ENCODE data around the gene PDIA4.
"Not testable (repeated sequence)": the region's sequence is repeated elsewhere in the genome, so short reads cannot be mapped to it uniquely, and the experiment has no call there.

Gene PDIA4

DNA sequence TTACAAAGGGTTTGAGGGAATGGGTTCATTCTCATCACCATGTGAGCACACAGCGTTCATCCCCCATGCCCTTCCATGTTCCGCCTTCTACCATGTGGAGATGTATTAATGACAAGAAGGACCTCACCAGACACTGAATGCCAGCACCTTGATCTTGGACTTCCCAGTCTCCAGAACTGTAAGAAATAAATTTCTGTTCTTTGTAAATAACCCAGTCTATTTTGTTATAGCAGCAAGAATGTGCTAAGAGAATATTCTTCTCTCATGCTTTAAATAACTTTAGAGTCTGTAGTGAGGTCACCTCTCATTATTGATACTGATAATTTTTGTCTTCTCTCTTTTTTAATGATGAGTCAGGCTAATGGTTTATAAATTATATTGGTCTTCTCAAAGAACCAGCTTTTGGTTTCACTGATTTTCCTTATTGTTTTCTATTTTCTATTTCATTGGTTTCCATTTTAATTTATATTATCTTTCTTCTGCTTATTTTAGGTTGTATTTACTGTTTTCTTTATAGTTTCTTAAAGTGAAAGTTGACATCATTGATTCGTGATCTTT is 3.1 kb upstream of the PDIA4 start:
- DNase-seq, result no peak

DNA sequence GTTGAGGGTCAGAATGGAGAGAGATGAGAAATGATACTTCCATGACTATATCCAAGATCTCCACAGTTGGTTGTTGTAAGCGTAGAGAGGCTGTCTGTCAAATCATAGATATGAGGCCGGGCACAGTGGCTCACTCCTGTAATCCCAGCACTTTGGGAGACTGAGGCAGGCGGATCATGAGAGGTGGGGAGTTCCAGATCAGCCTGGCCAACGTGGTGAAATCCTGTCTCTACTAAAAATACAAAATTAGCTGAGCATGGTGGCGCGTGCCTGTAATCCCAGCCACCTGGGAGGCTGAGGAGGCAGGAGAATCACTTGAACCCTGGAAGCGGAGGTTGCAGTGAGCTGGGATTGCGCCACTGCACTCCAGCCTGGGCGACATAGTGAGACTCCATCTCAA is 2.1 kb upstream of the PDIA4 start:
- DNase-seq, result not testable (repeated sequence)

DNA sequence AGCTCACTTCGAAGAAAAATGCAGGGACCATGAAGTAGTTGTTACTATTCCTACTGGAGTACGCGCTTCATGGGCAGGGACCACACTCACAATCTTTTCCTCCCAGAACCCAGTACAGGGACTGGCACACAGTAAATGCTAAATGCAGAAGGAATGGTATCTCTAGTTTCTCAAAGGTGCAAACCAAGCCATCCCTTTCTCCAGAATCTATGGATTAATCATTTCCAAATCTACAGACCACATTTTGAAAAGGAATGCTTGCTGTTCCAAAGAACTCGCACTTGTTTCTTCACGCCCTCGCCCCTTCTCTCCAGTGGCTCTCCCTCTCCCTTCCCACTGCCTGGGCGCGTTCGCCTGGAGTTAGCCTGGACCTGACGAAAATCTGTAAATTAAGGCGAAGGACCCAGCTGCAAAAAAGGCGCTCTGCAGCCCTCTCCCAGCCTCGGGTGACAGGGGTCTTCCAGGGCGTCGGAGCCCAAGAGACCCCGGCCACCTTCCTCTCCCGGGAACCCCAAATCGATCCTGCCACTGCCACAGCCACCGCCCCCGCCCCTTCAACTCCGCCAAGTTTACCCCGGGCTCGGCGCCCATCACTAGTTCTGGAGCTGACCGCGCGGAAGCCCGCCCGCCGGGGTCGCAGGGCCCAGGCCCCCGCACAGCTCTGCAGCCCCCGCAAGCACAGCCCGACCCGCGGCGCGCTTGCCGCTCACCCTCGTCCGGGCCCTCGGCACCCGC is 527 bp downstream of the PDIA4 start:
- no peak for DNase-seq

DNA sequence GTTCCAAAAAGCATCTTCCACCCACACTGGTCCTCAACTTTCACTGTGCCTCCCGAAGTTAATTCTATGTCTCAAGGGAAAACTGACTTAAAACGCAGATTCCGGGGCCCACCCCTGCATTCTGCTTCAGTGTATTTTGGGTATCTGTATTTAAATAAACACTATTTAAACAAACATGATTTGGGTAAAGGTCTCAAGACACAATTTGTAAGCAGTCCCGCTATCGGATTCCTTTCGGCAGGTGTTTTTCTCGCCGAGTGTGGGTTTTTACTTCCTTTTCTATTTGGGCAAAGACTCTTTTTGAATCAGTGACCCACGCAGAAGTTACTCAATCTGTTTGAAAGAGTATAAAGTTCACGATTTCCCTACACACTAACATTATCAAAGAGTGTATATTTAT is 1.2 kb downstream of the PDIA4 start:
- DNase-seq, result no peak

DNA sequence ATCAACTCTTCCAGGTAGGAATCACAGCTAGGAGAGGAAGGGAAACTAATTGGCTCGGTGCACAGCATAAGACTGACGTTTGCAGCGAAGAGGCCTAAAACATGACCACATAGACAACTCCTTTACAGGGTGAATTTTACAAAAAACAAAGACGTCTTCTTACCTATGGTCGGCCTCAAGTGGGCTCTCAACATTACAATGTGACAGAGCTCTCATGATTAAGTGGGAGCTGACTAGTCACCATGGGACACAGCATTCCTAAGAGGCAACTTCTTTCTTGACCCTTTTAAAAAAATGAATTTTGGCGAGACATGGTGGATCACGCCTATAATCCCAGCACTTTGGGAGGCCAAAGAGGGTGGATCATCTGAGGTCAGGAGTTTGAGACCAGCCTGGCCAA is 4.6 kb downstream of the PDIA4 start:
- no peak for DNase-seq

DNA sequence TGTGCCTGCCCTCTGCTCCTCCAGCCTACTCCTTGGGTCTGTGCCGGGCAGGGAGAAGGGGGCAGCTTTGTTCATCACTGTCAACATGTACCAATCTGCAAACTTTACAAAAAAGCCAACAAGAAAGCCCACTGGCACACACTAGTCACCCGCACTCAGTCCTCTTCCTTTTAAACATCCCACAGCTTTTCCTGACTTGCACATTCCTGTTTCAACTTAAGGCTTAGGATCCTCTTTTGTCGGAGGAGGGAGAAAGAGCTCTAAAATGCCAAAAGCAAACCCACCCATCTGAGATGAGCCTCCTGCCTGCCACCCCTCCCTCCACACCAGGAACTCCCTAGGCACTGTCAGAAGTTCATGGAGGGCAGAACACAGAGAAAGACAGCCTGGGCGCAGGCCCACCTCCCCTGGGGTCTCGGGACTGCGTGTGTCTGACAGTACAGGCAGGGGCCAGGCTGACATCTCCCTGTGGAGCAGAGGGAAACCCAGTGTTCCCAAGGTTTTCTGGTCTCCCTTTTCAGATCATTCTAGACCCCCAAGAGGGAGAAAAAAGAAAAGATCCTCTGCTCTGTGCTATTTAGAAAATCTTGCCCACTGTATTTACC is 5.4 kb downstream of the PDIA4 start:
- DNase-seq, result no peak

DNA sequence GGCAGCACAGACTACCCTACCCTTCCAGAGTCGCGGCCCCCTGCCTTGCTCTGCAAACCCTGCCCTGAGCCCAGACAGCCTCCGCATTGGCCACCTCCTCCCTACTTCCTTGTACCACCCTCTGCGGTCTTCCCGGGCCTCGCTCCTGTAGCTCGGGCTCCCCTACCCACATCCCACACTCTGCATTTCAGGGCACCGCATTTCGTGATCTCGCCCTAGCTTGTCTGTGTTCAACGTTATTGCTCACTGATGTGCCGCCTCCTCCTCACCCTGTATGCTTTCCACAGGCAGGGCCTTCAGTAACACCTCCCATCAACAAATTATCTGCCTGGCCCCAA is 6.6 kb downstream of the PDIA4 start:
- DNase-seq, result no peak

DNA sequence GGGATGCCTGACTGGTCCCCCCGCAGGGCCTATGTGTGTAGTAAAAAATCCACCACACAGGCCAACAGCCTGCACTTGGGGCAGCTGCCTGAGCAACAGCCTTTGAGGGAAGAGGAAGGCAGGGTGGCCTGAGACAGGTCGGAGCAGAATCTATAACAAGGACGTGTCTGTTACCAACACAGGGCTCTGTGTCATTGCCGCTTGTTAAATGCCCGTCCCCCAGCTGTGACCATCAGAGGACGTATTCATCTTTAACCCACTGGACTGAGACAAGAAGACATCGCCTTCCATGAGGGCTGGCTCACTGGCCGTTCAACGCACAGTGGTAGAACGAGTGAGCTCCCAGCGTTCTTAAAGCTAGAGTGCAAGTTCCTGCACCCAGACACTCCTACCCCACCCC is 7.8 kb downstream of the PDIA4 start:
- no peak for DNase-seq

DNA sequence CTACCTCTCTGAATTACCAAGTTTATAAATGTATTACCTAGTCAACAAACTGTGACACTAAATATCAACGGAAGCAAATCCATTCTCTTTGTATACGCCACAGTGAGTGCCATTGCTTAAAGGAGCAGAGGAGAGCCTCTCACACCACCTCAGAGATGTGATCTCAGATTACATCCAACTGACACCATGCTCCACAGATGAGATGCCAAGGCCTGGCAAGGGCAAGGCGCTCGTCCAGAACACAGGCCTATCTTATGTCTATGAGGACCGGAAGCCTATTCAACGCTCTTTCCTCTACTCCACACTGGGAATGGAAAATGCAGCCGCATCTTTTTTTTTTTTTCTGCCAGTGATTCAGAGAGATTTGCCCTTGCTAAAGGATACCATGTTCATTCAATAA is 11.4 kb downstream of the PDIA4 start:
- no peak for DNase-seq

DNA sequence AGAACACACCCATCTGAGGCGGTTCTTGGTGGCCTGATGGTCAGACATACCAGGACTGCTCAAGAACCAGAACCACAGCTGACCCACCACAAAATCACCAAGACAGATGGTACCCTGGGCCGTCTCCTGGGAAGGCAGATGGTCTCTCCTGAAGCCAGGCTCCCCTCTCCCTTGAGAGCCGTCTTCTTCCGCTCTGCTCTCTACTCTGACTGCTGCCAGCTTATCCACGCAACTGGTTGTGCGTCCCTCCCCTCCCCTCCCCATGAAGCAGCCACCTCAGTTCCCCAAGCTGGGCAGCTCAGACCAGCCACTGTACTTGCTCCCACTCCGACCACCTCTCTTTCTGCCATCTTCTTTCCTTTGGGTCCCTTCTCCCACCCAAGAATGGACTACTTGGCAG is 14.0 kb downstream of the PDIA4 start:
- no peak for DNase-seq

DNA sequence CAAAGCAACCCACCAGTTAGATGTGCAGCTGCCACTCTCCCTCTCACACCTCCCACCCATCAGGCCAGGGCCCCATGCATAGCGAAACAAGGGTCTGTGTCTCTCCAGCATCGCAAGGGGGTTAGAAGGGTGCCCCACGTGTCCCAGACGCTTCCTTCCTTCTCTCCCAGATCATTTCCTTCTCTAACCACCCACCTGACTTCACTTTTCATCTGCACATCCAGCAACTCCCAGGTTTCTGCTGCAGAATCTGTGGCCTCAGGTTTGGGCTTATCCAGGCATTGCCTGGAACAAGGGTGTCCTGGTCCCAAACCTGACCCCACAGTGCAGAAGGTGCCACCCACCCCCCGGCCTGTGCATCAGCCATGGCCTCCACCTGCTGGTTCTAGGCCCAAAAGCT is 14.4 kb downstream of the PDIA4 start:
- no peak for DNase-seq

DNA sequence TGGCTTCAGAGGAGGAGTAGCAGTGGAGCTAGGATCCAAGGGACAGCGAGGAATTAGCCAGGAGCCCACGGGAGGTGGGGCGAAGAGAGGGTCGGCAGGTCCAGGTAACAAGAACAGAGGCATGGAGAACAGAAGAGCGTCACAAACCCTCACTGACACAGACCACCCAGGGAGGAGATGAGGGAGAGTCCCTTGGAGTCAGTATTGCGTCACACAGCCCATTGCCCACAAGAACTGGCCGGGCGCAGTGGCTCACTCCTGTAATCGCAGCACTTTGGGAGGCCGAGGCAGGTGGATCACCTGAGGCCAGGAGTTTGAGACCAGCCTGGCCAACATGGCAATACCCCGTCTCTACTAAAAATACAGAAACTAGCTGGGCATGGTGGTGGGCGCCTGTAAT is 15.6 kb downstream of the PDIA4 start:
- DNase-seq, result not testable (repeated sequence)

DNA sequence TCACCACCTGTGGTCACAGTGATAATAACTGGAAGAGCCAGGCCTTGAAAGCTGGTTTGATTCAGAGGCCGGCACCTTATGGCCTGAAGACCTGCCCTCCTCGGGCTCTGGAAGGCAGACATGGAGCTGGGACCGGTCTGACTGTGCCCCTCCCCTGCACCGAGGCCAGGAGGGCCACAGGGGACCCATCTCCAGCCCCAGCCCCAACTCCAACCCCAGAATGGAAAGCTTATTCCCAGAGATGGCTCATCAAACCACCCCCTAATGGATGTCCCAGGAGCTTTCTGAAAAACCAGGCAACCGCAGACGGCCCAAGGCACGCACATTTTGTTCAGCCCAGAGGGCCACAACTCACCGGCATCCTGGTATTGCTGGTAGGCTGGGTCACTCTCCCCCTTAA is 16.8 kb downstream of the PDIA4 start:
- no peak for DNase-seq

DNA sequence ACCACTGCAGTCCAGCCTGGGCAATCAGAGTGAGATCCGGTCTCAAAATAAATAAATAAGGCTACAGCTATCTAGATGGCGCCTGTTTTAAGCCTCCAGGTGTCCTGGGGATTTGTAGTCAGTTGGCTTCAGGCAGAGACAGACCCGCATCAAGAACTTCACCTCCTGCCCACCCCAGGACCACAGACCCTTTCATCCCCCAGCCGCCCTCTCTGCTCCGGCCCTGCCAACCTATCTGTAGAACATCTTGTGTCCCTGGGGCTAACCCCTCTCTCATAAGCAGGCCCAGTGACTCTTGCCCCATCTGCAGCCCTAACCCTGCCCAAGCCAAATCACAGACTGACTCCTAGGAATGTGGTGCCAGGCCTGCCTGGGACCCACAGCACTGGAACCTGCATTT is 17.9 kb downstream of the PDIA4 start:
- no peak for DNase-seq

DNA sequence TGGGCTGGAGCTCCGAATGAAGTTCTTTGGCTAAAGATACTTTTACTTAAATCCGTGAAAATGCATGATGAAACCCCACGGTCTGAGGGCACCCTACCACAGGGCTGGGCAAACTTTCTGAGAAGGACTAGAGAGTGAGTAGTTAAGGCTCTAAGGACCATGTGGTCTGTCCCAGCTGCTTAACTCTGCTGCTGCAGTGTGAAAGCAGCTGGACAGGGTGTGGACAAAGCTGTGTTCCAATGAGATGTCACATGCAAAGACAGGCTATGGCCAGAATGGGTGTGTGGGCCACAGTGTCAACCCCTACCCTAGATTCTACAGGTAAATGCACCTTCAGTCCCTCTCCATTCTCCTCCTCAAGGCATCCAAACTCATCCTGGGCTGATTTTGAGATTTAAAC is 18.8 kb downstream of the PDIA4 start:
- no peak for DNase-seq

DNA sequence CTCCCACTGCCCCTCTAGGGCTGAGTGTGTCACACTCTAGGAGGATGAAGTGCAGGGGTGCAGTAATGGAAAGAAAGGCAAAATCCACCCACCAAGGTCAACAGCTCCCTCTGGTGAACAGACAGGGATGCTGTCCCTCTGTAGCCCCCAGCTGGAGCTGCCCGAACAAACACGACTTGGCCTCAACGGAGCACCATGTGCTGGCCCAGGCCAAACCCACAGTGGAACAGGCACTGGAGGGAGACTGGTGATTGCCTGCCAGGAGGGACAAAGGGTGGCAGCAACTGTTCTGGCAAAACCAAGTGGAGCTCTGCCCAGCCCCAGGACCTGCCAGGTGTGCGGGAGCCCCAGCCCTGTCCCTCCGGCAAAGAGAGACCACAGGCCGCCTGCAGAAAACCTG is 20.7 kb downstream of the PDIA4 start:
- no peak for DNase-seq

DNA sequence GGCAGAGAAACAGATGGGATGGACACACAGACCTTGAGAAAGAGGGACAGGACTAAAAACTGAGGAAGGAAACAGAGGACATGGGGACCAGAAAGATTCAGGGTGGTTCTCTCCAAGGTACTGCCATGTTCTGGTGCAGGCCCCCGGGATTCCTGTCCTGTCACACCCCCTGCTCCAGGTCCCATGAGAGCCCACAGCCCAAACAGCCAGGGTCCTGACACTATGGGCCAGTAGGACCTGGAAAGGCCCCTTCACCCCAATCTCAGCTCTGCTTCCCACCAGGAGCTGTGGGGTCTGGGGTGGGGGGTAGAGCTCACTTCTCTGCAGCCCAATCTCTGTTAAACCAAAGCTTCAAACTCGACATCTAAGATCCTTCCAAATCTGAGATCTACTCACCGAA is 21.2 kb downstream of the PDIA4 start:
- no peak for DNase-seq

DNA sequence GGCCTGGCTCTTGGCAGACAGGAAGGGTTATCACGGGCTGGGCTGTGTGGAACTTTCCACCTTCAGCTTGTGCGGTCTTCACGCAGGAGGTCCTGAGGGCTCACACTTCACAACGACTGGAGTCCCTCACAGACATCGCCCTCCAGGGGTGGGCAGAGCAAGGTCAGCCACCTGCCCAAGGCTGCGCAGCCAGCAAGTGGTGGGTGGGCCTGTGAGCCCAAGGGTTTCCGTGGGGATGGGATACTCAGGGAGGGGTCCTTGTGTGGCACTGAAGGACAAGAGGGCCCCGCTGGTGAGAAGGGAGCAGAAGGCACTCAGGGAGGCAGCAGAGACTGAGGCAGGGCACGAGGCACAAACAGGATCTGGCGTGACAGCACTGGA is 22.0 kb downstream of the PDIA4 start:
- no peak for DNase-seq

DNA sequence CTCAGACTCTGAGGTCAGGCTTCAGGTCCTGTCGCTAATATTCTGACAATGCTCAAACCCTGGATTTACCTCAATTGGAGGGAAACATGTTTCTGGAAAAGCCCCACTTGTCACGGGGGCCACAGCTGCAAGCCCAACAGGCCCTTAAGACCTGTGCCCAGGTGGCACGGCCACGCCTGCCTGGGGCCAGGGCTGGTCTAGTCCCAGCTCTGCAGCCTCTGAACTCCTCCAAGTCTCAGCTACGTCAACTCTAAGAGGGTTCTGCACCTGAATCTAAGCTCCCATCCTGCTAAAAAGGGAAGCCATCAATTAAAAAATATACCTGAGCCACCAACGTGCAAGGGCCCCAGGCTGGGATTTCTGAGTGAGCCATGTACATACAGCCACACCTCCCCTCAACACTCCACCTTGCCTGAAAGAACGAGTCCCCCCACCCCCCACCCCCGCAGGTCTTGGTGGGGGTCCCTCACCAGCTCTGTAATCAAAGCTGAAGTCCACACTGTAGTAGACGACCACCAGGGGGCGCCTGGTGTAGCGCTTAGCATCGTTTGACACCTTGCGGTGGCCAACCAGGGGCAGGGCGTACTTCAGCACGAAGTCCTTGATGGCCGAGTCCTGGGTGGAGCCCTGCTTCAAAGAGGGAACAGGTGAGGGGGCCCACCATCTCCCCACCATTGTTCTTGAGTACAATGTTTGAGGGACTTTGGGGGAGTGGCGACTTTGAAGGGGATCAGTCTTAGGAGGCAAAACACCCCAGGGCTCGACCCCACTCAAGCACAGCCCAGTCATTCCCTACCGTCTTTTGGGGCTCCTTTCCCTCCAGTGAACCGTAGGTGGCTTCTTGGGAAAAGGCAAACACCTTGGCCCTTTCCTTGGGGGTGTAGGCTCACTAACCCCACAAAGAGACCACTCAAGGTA is 22.6 kb downstream of the PDIA4 start:
- peak; percentile 70 for DNase-seq

DNA sequence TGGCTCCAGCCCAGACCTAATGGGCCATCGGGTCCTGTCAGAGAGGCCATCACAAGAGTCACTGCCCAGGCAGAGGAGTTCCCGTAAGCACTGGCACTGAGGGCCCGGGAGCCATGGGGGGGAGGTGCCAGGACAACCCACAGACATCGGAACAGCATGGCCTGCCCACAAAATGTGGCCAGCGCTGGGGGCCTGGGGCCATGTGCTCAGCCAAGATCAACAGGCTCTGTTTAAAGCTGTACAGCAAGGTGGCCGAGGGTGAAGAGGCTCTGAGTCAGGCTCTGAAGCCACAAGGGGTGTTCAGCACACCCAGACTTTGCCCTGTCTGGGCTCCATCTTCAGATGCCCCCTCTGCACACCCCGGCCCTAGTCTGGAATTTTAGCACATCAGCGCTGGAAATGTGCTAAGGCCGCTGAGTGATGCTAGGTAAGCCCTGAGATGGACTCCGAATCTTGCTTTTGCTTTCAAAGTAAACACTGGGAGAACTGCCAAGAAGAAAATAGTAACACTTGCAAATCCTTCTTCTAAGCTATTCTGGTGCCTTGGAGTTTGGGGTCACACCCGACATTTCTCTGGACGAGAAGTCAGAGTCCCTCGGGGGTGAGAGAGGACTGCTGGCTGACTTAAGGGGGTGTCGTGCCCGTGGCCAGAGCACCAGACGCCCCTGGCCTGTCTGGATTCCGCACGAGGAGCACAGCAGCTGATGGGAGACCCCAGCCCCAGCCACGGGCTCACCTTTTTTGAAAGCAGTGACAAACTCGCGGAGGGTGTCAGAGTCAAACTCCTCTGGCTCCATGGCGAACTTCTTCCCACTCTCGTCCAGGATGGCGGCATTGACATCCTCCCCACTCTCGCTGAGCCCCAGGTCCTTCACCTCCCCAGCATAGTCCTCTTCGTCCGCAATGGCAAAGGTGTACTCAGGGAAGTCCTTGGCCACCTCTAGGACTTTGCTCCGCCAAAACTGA is 23.6 kb downstream of the PDIA4 start:
- DNase-seq, result no peak

DNA sequence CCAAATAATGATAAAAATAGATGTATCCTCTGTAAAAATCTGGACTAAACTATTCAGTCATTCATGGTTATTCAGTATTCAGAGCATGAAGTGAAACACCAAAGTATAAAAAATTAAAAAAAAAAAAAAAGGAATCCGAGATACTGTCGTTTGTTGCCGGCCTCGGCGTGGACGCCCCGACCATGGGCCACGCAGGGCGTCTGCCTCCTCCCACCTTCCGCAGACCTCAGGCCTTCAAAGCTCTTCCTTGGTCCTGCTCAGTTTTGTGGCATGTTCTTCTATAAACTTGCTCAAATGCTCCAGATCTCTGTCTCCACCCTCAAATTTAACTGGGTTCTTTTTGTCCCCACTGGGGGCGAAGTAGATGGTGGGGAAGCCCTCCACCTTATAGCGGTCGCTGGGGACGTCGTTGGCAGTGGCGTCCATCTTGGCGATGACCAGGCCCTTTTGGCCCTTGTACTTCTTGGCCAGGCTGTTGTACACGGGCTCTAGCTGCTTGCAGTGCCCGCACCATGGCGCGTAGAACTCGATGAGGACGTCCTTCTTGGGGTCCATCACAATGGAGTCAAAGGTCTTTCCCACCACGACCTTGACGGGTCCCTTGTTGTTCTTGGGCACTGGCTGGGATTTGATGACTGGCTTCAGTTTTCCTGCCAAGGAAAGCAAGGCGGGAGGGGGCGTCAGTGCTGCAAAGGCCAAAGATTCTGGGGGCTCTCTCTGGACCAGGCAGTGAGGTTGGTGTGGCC is 24.6 kb downstream of the PDIA4 start:
- no peak for DNase-seq

DNA sequence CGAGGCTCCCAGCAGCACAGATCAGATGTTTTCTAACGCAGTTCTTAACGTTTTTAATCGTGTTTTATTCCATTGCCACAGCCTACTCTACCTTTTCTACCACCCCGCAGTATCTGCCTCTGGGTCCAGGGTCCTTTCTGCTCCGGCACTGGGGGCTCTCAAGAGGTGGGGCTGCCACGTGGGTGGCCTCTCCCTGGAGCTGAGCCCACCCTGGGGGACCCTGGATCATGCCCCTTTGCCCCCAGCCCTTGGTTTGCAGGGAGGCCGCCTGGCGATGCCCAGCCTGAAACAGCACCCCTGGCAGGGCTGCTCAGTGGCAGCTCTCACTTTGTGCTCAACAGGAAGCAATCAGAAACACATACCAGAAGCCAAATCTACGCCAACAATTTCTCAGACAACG is 25.3 kb downstream of the PDIA4 start:
- DNase-seq, result no peak
